Breast epithelium (tissue), 4 donors: Measurements from ENCODE around the gene COX18. TPM values are rescaled to one million over a fixed set of nuclear protein-coding genes. Genes with fewer than 3 reads are reported as not detected.

ENCODE experiments used
- DNase-seq, 2 donors: peaks; one replicate each; pipeline ENCODE4 v3.0.0-alpha.2; 2019; ENCODE audit warnings: low spot score in 2 of 2
- H3K27ac ChIP-seq, 2 donors: fragments of 200-600 bp; sonication (generic) in 1 of 2; one replicate each; pipeline ENCODE4 v1.5.1; 2016 to 2019; ENCODE audit warnings: mild to moderate bottlenecking in 1 of 2
- H3K27me3 ChIP-seq, 2 donors: fragments of 200-600 bp; sonication (generic) in 1 of 2; one replicate each; pipeline versions ENCODE4 v1.5.1 to v1.6.0; 2017 to 2019; ENCODE audit warnings: control low read depth in 1 of 2, mild to moderate bottlenecking in 1 of 2
- H3K36me3 ChIP-seq: fragments of 200-600 bp; one replicate; pipeline ENCODE4 v1.5.1; 2019
- H3K4me1 ChIP-seq, 2 donors: fragments of 200-600 bp; sonication (generic); one replicate each; pipeline ENCODE4 v1.5.1; 2016 to 2019; ENCODE audit warnings: control low read depth in 1 of 2
- H3K4me3 ChIP-seq, 3 donors: fragments of 200-600 bp; sonication (generic); 1 replicate in 2 of 3; 2 replicates in 1 of 3; pipeline ENCODE4 v1.5.1; 2016 to 2019; ENCODE audit warnings: mild to moderate bottlenecking in 3 of 3, moderate library complexity in 2 of 3
- H3K9me3 ChIP-seq, 2 donors: fragments of 200-600 bp; sonication (generic) in 1 of 2; one replicate each; pipeline ENCODE4 v1.5.1; 2016 to 2019; ENCODE audit warnings: control low read depth in 1 of 2
- POLR2A ChIP-seq: fragments of 450-650 bp; IDR thresholded peaks from one replicate; pipeline ENCODE4 v1.6.1; 2016; ENCODE audit warnings: antibody characterized with exemption, mild to moderate bottlenecking, moderate library complexity
- POLR2AphosphoS5 ChIP-seq, 3 donors: sonication (generic); formaldehyde crosslinking; IDR thresholded peaks; one replicate each; pipeline ENCODE4 v1.6.1; 2017; ENCODE audit warnings: antibody characterized with exemption in 3 of 3
- intact Hi-C: fragments of 100-400 bp; cut with DNase I; formaldehyde crosslinking; loops from one replicate; pipeline ENCODE4 v1.15.1; 2023; ENCODE audit warnings: low total_unique reads
- total RNA-seq, 3 donors: library from RNA; depleted of rRNA; stranded (reverse); fragments of >200 nt; gene quantifications; one replicate each; pipeline ENCODE4 v1.1.0, GENCODE V29; 2016
- TF ChIP-seq, protein P1 (sequence below), 3 donors: fragments of 450-650 bp; IDR thresholded peaks; one replicate each; pipeline ENCODE4 v1.5.1; 2016 to 2017; ENCODE audit warnings: antibody characterized with exemption in 3 of 3, mild to moderate bottlenecking in 3 of 3, moderate library complexity in 3 of 3

COX18 gene
- total RNA-seq, 3 donors from 2014 or later: 18.0 to 33.4 (median 19.0) TPM

DNA sequence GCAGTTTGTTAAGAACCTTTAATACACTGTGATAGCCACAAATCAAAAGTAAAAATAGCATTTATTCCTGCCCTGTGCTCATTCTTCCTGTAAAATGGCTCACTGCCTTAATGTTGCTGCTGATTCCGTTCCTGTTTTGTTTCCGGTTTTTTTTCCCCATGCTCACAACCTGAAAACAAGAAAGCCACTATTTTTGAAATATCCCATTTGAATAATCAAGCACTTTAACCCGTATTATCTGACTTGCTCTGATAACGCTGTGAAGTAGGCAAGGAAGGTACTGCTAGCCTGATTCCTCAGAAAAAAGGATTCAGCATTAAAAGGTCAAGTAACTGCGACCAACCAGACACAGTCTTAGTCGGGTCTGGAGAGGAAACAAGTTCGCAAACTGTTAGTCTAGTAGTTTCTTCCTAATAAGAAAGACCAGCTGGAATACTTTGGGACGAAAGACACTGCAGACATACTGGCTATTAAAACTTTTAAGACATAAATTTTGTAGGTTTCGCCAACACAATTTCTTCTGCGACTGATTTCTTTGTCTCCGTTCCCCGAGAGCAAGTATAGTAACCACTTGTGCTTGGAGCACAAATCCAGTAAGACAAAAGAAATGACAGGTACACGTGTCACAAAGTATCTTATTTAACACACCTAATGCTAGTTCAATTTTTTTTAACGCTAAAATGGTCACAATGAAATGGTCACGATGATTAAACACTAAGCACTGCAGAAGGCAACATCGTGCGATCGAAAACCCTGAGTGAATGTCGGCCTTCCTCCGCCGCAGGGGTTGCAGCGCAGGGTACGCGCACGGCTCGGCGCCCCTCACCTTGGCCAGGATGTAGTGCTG, 802 bp downstream of the COX18 start:
- peak overlapping the region; percentile 86 to 94 for H3K27ac ChIP-seq
- DNase-seq: no peak
- no peaks in the 10 kb centered on the region for H3K27me3 ChIP-seq
- H3K4me3 ChIP-seq: peak overlapping the region; percentile 66 to 78 (median 70)
- H3K4me1 ChIP-seq: no peaks in the 10 kb centered on the region
- no peaks in the 10 kb centered on the region for H3K9me3 ChIP-seq
- H3K36me3 ChIP-seq: no peaks in the 10 kb centered on the region
- TF ChIP-seq POLR2AphosphoS5 (IDR thresholded peaks at IDR 0.05) (no peak), POLR2A (no peak)
- TF ChIP-seq, protein P1, sequence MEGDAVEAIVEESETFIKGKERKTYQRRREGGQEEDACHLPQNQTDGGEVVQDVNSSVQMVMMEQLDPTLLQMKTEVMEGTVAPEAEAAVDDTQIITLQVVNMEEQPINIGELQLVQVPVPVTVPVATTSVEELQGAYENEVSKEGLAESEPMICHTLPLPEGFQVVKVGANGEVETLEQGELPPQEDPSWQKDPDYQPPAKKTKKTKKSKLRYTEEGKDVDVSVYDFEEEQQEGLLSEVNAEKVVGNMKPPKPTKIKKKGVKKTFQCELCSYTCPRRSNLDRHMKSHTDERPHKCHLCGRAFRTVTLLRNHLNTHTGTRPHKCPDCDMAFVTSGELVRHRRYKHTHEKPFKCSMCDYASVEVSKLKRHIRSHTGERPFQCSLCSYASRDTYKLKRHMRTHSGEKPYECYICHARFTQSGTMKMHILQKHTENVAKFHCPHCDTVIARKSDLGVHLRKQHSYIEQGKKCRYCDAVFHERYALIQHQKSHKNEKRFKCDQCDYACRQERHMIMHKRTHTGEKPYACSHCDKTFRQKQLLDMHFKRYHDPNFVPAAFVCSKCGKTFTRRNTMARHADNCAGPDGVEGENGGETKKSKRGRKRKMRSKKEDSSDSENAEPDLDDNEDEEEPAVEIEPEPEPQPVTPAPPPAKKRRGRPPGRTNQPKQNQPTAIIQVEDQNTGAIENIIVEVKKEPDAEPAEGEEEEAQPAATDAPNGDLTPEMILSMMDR (IDR thresholded peaks at IDR 0.05): no peak
- intact Hi-C loops: loop anchor here (5.0 kb wide), 1 partner anchor 189 kb away; the partner anchor contains the start of gene ANKRD17

GRCh38 chr4:73067971-73068394, 1.5 kb downstream of the COX18 start:
- intact Hi-C loops: loop anchor here (5.0 kb wide), 1 partner anchor 189 kb away; the partner anchor contains the start of gene ANKRD17
- TF ChIP-seq, protein P1 (IDR thresholded peaks at IDR 0.05): no peak
- no peak for TF ChIP-seq POLR2A
- no peak for TF ChIP-seq POLR2AphosphoS5 (IDR thresholded peaks at IDR 0.05)
- DNase-seq: no peak
- Histone ChIP-seq H3K36me3 (no peaks in the 10 kb centered on the region), H3K27me3 (no peaks in the 10 kb centered on the region), H3K4me1 (no peaks in the 10 kb centered on the region), H3K27ac (peak overlapping the region; percentile 86 to 94), H3K4me3 (peak overlapping the region; percentile 66 to 78 (median 70)), H3K9me3 (no peaks in the 10 kb centered on the region)

- Histone ChIP-seq H3K36me3 (no peaks in the 10 kb centered on the region), H3K27ac (no peak overlapping the region), H3K4me1 (no peaks in the 10 kb centered on the region), H3K4me3 (no peak overlapping the region), H3K9me3 (no peaks in the 10 kb centered on the region), H3K27me3 (no peaks in the 10 kb centered on the region)
- intact Hi-C loops: loop anchor here (5.0 kb wide), 1 partner anchor 190 kb away; the partner anchor contains the start of gene ANKRD17
- DNase-seq: no peak
- TF ChIP-seq, protein P1 (IDR thresholded peaks at IDR 0.05): no peak
- TF ChIP-seq POLR2A (no peak), POLR2AphosphoS5 (IDR thresholded peaks at IDR 0.05) (no peak)
These were observed 2.6 kb downstream of the COX18 start for GRCh38 chr4:73066928-73067327.

GRCh38 chr4:73066445-73066844, 3.1 kb downstream of the COX18 start:
- intact Hi-C loops: loop anchor here (5.0 kb wide), 1 partner anchor 191 kb away; the partner anchor contains the start of gene ANKRD17
- Histone ChIP-seq H3K27me3 (no peaks in the 10 kb centered on the region), H3K27ac (no peak overlapping the region)

More at GRCh38 chr4:73066445-73066844, 3.1 kb downstream of the COX18 start:
- Histone ChIP-seq H3K9me3 (no peaks in the 10 kb centered on the region), H3K4me3 (no peak overlapping the region), H3K4me1 (no peaks in the 10 kb centered on the region), H3K36me3 (no peaks in the 10 kb centered on the region)
- TF ChIP-seq POLR2AphosphoS5 (IDR thresholded peaks at IDR 0.05): no peak
- TF ChIP-seq POLR2A: no peak
- TF ChIP-seq, protein P1 (IDR thresholded peaks at IDR 0.05): no peak
- DNase-seq: no peak
